H1 (cell line): ENCODE data around the gene PLA2G4D. TPM values are rescaled to one million over a fixed set of nuclear protein-coding genes. Genes with fewer than 3 reads are reported as not detected.

Experiments used
- CTCF ChIA-PET: fragments of 300-600 bp; sonication (Branson Sonifier 250); formaldehyde crosslinking; loops from one replicate; lab custom pipeline; 2021; ENCODE audit not compliant: partially characterized antibody; lab: Charles Lee
- POLR2A ChIA-PET: fragments of 300-600 bp; sonication (Branson Sonifier 250); formaldehyde crosslinking; loops from one replicate; lab custom pipeline; 2021; ENCODE audit warnings: inconsistent platforms; ENCODE audit not compliant: partially characterized antibody; lab: Charles Lee
- DNase-seq, 2 experiments: peaks; one replicate each; pipeline versions ENCODE4 v3.0.0 to v3.0.0-alpha.2; 2010 to 2022; ENCODE audit warnings: low spot score in 2 of 2, low read depth in 1 of 2, mixed read lengths in 1 of 2
- FAIRE-seq: peaks from 2 replicates; lab custom pipeline; 2011; peaks lifted over from hg19 to GRCh38; lab: Jason Lieb, UNC
- H2AFZ ChIP-seq: 2 replicates; pipeline ENCODE4 v1.8.1; 2012; ENCODE audit warnings: low read length, inconsistent platforms
- H2AK5ac ChIP-seq: 2 replicates; pipeline ENCODE4 v1.6.1; 2013; ENCODE audit warnings: low read depth, low read length
- H2BK120ac ChIP-seq: replicated peaks from 2 replicates; pipeline ENCODE3; 2013; ENCODE audit warnings: low read depth, low read length, inconsistent platforms
- H2BK12ac ChIP-seq: 2 replicates; pipeline ENCODE4 v1.6.1; 2013; ENCODE audit warnings: low read depth, low read length
- H2BK15ac ChIP-seq: 2 replicates; pipeline ENCODE4 v1.6.1; 2013; ENCODE audit warnings: low read length
- H2BK20ac ChIP-seq: 2 replicates; pipeline ENCODE4 v1.6.1; 2013; ENCODE audit warnings: low read length
- H2BK5ac ChIP-seq: 2 replicates; pipeline ENCODE4 v1.6.1; 2013; ENCODE audit warnings: low read depth, low read length
- H3K14ac ChIP-seq: 2 replicates; pipeline ENCODE4 v1.6.1; 2013; ENCODE audit warnings: inconsistent platforms; ENCODE audit not compliant: insufficient read length
- H3K18ac ChIP-seq: 2 replicates; pipeline ENCODE4 v1.6.1; 2013; ENCODE audit warnings: low read length; ENCODE audit errors: extremely low read depth
- H3K23ac ChIP-seq: 2 replicates; pipeline ENCODE4 v1.6.1; 2013; ENCODE audit warnings: inconsistent platforms; ENCODE audit not compliant: insufficient read length
- H3K23me2 ChIP-seq: 2 replicates; pipeline ENCODE4 v1.6.1; 2013; ENCODE audit warnings: low read depth, low read length
- H3K27ac ChIP-seq: 2 replicates; pipeline ENCODE4 v1.6.1; 2011; ENCODE audit warnings: low read depth, low read length, inconsistent platforms
- H3K27me3 ChIP-seq, 4 experiments: replicated peaks in 1 of 4; 1 replicate in 1 of 4; 2 replicates in 3 of 4; pipeline versions ENCODE4 v1.6.1 to v1.8.1; 2011 to 2013; ENCODE audit warnings: low read length in 3 of 4, mild to moderate bottlenecking in 3 of 4, inconsistent platforms in 2 of 4, mixed read lengths in 2 of 4, moderate library complexity in 1 of 4; ENCODE audit not compliant: control insufficient read depth in 3 of 4, insufficient read depth in 3 of 4; ENCODE audit errors: extremely low read depth in 1 of 4
- H3K36me3 ChIP-seq, 4 experiments: 2 replicates each; pipeline versions ENCODE4 v1.6.1 to v1.8.1; 2011 to 2013; ENCODE audit warnings: mild to moderate bottlenecking in 4 of 4, low read length in 3 of 4, moderate library complexity in 2 of 4, control low read depth in 1 of 4, inconsistent platforms in 1 of 4; ENCODE audit not compliant: insufficient read depth in 4 of 4, control insufficient read depth in 2 of 4
- H3K4ac ChIP-seq: replicated peaks from 2 replicates; pipeline ENCODE3; 2013; ENCODE audit warnings: low read length, low read depth, mixed read lengths, inconsistent platforms; ENCODE audit not compliant: insufficient read length
- H3K4me1 ChIP-seq, 4 experiments: replicated peaks in 1 of 4; 1 replicate in 1 of 4; 2 replicates in 3 of 4; pipeline versions ENCODE4 v1.6.1 to v1.8.1; 2011 to 2013; ENCODE audit warnings: low read length in 3 of 4, inconsistent platforms in 2 of 4, mixed read lengths in 1 of 4; ENCODE audit not compliant: insufficient read depth in 4 of 4, control insufficient read depth in 3 of 4
- H3K4me2 ChIP-seq, 2 experiments: 2 replicates each; pipeline versions ENCODE4 v1.6.1 to v1.8.1; 2011 to 2013; ENCODE audit warnings: low read depth in 2 of 2, low read length in 2 of 2, control low read depth in 1 of 2, inconsistent platforms in 1 of 2, mild to moderate bottlenecking in 1 of 2; ENCODE audit not compliant: insufficient read depth in 1 of 2
- H3K4me3 ChIP-seq, 4 experiments: fragments of 200-600, 300-600 bp in 1 of 4; sonication (generic), shearing (Covaris generic), sonication (Bioruptor Twin) in 1 of 4; 2 replicates each; pipeline versions ENCODE4 v1.5.1 to v1.8.1; 2011 to 2016; ENCODE audit warnings: low read length in 4 of 4, low read depth in 3 of 4, control low read depth in 2 of 4, inconsistent platforms in 2 of 4, mild to moderate bottlenecking in 2 of 4, mixed read lengths in 1 of 4, moderate library complexity in 1 of 4; ENCODE audit not compliant: insufficient read depth in 2 of 4; ENCODE audit errors: extremely low read depth in 1 of 4
- H3K56ac ChIP-seq: replicated peaks from 2 replicates; pipeline ENCODE3; 2013; ENCODE audit warnings: low read depth, mild to moderate bottlenecking, mixed read lengths, low read length, inconsistent platforms; ENCODE audit not compliant: insufficient read length
- H3K79me1 ChIP-seq: 2 replicates; pipeline ENCODE4 v1.6.1; 2013; ENCODE audit warnings: low read depth, low read length, control low read depth
- H3K79me2 ChIP-seq, 2 experiments: 2 replicates each; pipeline versions ENCODE4 v1.6.1 to v1.8.1; 2012 to 2013; ENCODE audit warnings: low read length in 2 of 2, mild to moderate bottlenecking in 2 of 2, inconsistent platforms in 1 of 2; ENCODE audit not compliant: insufficient read depth in 2 of 2, control insufficient read depth in 1 of 2
- H3K9ac ChIP-seq, 4 experiments: replicated peaks in 1 of 4; 1 replicate in 1 of 4; 2 replicates in 3 of 4; pipeline versions ENCODE4 v1.6.1 to v1.8.1; 2011 to 2013; ENCODE audit warnings: low read depth in 3 of 4, low read length in 3 of 4, control low read depth in 2 of 4, mild to moderate bottlenecking in 2 of 4, moderate library complexity in 2 of 4, inconsistent platforms in 1 of 4; ENCODE audit errors: extremely low read depth in 1 of 4
- H3K9me3 ChIP-seq, 2 experiments: 2 replicates each; pipeline versions ENCODE4 v1.6.1 to v1.8.1; 2012 to 2013; ENCODE audit warnings: mild to moderate bottlenecking in 2 of 2, moderate library complexity in 2 of 2, control low read depth in 1 of 2, inconsistent platforms in 1 of 2, low read depth in 1 of 2, low read length in 1 of 2, mixed read lengths in 1 of 2; ENCODE audit not compliant: insufficient read depth in 2 of 2
- H4K20me1 ChIP-seq, 2 experiments: replicated peaks in 1 of 2; 2 replicates each; pipeline versions ENCODE3 to v1.8.1; 2011 to 2013; ENCODE audit warnings: inconsistent platforms in 2 of 2, low read length in 2 of 2, mild to moderate bottlenecking in 1 of 2; ENCODE audit not compliant: insufficient read depth in 2 of 2, control insufficient read depth in 1 of 2
- H4K5ac ChIP-seq: 2 replicates; pipeline ENCODE4 v1.6.1; 2013; ENCODE audit warnings: low read length, low read depth, mixed read lengths, inconsistent platforms; ENCODE audit not compliant: insufficient read length
- H4K8ac ChIP-seq: 2 replicates; pipeline ENCODE4 v1.8.0; 2013; ENCODE audit warnings: mild to moderate bottlenecking, moderate library complexity, low read length, inconsistent platforms; ENCODE audit not compliant: insufficient read depth; ENCODE audit errors: extremely low read depth
- H4K91ac ChIP-seq: replicated peaks from 2 replicates; pipeline ENCODE3; 2013; ENCODE audit warnings: low read length, mixed read lengths, inconsistent platforms; ENCODE audit not compliant: insufficient read length
- CREB1 ChIP-seq: IDR thresholded peaks from 2 replicates; pipeline ENCODE4 v1.6.1; 2012; ENCODE audit warnings: inconsistent platforms
- EP300 ChIP-seq, 2 experiments: IDR thresholded peaks; 1 replicate in 1 of 2; 2 replicates in 1 of 2; pipeline ENCODE4 v1.6.1; 2011 to 2012; ENCODE audit warnings: low read depth in 2 of 2, low read length in 2 of 2, mild to moderate bottlenecking in 2 of 2, borderline replicate concordance in 1 of 2, inconsistent platforms in 1 of 2, moderate library complexity in 1 of 2
- GABPA ChIP-seq: IDR thresholded peaks from 2 replicates; pipeline ENCODE4 v1.6.1; 2011; ENCODE audit warnings: mild to moderate bottlenecking, low read length, moderate library complexity, borderline replicate concordance; ENCODE audit not compliant: insufficient read depth
- GTF2F1 ChIP-seq: IDR thresholded peaks from 2 replicates; pipeline ENCODE4 v1.6.1; 2012; ENCODE audit warnings: low read depth, low read length, improper control_type of control experiment, borderline replicate concordance
- JUN ChIP-seq: IDR thresholded peaks from 2 replicates; pipeline ENCODE4 v1.6.1; 2011; ENCODE audit warnings: low read depth, mild to moderate bottlenecking, improper control_type of control experiment, low read length
- PHF8 ChIP-seq: fragments of 200-600 bp; sonication (generic); conservative IDR thresholded peaks from 2 replicates; pipeline ENCODE4 v1.7.1; 2012; ENCODE audit warnings: low read depth, mild to moderate bottlenecking, inconsistent platforms, low read length, moderate library complexity
- RAD21 ChIP-seq, 2 experiments: IDR thresholded peaks in 1 of 2; conservative IDR thresholded peaks in 1 of 2; 2 replicates each; pipeline ENCODE4 v1.6.1; 2011; ENCODE audit warnings: low read depth in 2 of 2, low read length in 2 of 2, improper control_type of control experiment in 1 of 2, inconsistent platforms in 1 of 2, mild to moderate bottlenecking in 1 of 2, moderate library complexity in 1 of 2
- RBBP5 ChIP-seq: IDR thresholded peaks from 2 replicates; pipeline ENCODE4 v1.7.1; 2012; ENCODE audit warnings: low read depth, mild to moderate bottlenecking, inconsistent platforms, low read length, moderate library complexity, borderline replicate concordance
- TBP ChIP-seq: IDR thresholded peaks from 2 replicates; pipeline ENCODE4 v1.6.1; 2011; ENCODE audit warnings: low read depth, low read length, improper control_type of control experiment
- TEAD4 ChIP-seq: IDR thresholded peaks from 2 replicates; pipeline ENCODE4 v1.6.1; 2012; ENCODE audit warnings: low read depth, low read length, inconsistent platforms, mixed read lengths
- WGBS, 2 experiments: shearing (Covaris generic) in 1 of 2; methylation state at CpG; one replicate each; pipeline versions ENCODE4 v1.1.6 to v1.1.7; 2013 to 2015; ENCODE audit warnings: low lambda C conversion rate in 2 of 2, mixed read lengths in 2 of 2, inconsistent platforms in 1 of 2, low coverage in 1 of 2, missing lambda C conversion rate in 1 of 2; ENCODE audit not compliant: insufficient replicate concordance in 2 of 2, insufficient coverage in 1 of 2, insufficient read length in 1 of 2; ENCODE audit errors: extremely low coverage in 1 of 2, missing lambda C conversion rate in 1 of 2; 5-methylcytosine and 5-hydroxymethylcytosine counted together
- polyA plus RNA-seq, 7 experiments: library from polyadenylated mRNA; depleted of rRNA in 3 of 7; stranded (reverse) in 5 of 7; unstranded in 2 of 7; fragments of >200 nt in 5 of 7; fragments of 200-250 nt in 2 of 7; gene quantifications; 1 replicate in 5 of 7; 2 replicates in 1 of 7; 4 replicates in 1 of 7; pipeline versions ENCODE4 v1.2.1 to v1.2.3, GENCODE V29; 2011 to 2013; ENCODE audit warnings: missing spikeins in 2 of 7, mixed read lengths in 2 of 7
- total RNA-seq: library from RNA; stranded (reverse); fragmentation: NEBNext Ultra II Directional; extraction: Animal tissue kit (Norgen Biotek cat#: 25700); gene quantifications from 2 replicates; pipeline ENCODE4 v1.2.1, GENCODE V29; 2021

Gene PLA2G4D
- total and polyA plus RNA-seq, 2 of the 8 experiments (the other 6 are each of a cell fraction or from before 2014, with no cell fraction given) = 0.07 to 0.18 TPM

DNA sequence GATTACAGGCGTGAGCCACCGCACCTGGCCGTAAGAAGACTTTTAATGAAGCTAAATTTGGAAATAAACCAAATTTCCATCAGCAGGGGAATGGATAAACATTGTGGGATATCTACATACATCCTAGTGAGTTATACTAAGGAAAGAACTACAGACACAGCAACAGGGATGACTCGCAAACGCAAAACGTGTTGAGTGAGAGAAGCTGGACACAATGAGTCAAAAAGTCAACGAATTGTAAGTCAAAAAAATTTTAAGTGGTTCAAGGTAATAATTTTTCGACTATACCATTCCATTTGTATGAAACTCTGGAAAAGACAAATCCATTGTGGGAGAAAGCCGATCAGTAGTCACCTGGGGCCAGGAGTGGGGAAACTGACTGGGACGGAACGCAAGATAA, 42.2 kb upstream of the PLA2G4D start:
- Histone ChIP-seq H3K23ac (no peak overlapping the region), H3K4me2 (no peak overlapping the region), H3K27me3 (no peaks in the 10 kb centered on the region), H3K9me3 (peaks cover 4 to 8% of the 10 kb centered on the region in 2 experiments; a peak in 1 of 4 replicates), H4K20me1 (no peaks in the 10 kb centered on the region), H3K4ac (no peak overlapping the region), H4K8ac (no peak overlapping the region), H2BK12ac (no peak overlapping the region), H4K5ac (no peak overlapping the region), H3K4me1 (peaks cover 0 to 7% (median 4%) of the 10 kb centered on the region in 4 experiments; a peak in 3 of 7 replicates), H2AK5ac (no peak overlapping the region), H2BK15ac (no peak overlapping the region), H3K9ac (no peak overlapping the region), H3K27ac (no peak overlapping the region), H3K79me1 (no peaks in the 10 kb centered on the region), H2BK5ac (no peak overlapping the region), H3K14ac (no peak overlapping the region), H2AFZ (no peak overlapping the region), H3K56ac (no peak overlapping the region), H2BK120ac (no peak overlapping the region), H2BK20ac (no peak overlapping the region), H3K23me2 (no peaks in the 10 kb centered on the region), H3K36me3 (no peaks in the 10 kb centered on the region), H4K91ac (no peak overlapping the region), H3K4me3 (no peak overlapping the region), H3K79me2 (no peaks in the 10 kb centered on the region), H3K18ac (no peak overlapping the region)
- POLR2A ChIA-PET = no interaction called here
- CTCF ChIA-PET = interaction anchor here (0.7 to 22.6 kb wide), 10 partner anchors 10 to 147 kb away, joined by 3 to 416 read pairs (median 10); partner anchors contain the start of gene PLA2G4D
- WGBS, 2 experiments = 92% methylated on average over 11 of the region's 11 CpGs; no CpG with 5 or more reads in 1 of the 2 experiments
- no peak for DNase-seq
- TF ChIP-seq GTF2F1 = no peak
- TF ChIP-seq JUN = no peak
- TF ChIP-seq GABPA = no peak
- no peak for TF ChIP-seq CREB1
- no peak for TF ChIP-seq TEAD4
- TF ChIP-seq TBP = no peak
- no peak for TF ChIP-seq RBBP5
- TF ChIP-seq PHF8 = no peak
- TF ChIP-seq EP300 (IDR thresholded peaks at IDR 0.05; ENCODE audit: borderline replicate concordance in 1 of 2, low read depth in 2 of 2, low read length in 2 of 2) = no peak
- TF ChIP-seq RAD21 (IDR thresholded peaks at IDR 0.05 in 1 of 2, conservative IDR thresholded peaks at IDR 0.05 in 1 of 2; ENCODE audit: low read depth in 2 of 2, low read length in 2 of 2) = no peak
- FAIRE-seq = no peak
